Loucy (cell line): ENCODE results near the gene TMEM17.

Source experiments
- H2AFZ ChIP-seq: fragments of 200-600 bp; sonication (generic); 2 replicates; pipeline ENCODE4 v1.6.0; 2016; ENCODE audit warnings: antibody characterized with exemption, mild to moderate bottlenecking, low read length, moderate library complexity
- H3F3A ChIP-seq: fragments of 200-600 bp; 2 replicates; pipeline ENCODE4 v1.6.0; 2016; ENCODE audit warnings: antibody characterized with exemption, low read depth, mild to moderate bottlenecking
- H3K27me3 ChIP-seq: fragments of 200-600 bp; sonication (generic); 2 replicates; pipeline ENCODE4 v1.6.1; 2014; ENCODE audit warnings: low read length, mild to moderate bottlenecking; ENCODE audit not compliant: insufficient read depth, poor library complexity, severe bottlenecking
- H3K36me3 ChIP-seq: fragments of 200-600 bp; sonication (generic); 2 replicates; pipeline ENCODE4 v1.6.1; 2016; ENCODE audit warnings: low read length; ENCODE audit not compliant: insufficient read depth
- H3K4me1 ChIP-seq: fragments of 200-600 bp; sonication (generic); 2 replicates; pipeline ENCODE4 v1.5.1; 2014; ENCODE audit warnings: low read length, mild to moderate bottlenecking; ENCODE audit not compliant: insufficient read depth, poor library complexity, severe bottlenecking
- H3K4me2 ChIP-seq: fragments of 200-600 bp; sonication (generic); 2 replicates; pipeline ENCODE4 v1.6.0; 2014; ENCODE audit warnings: antibody characterized with exemption, low read length, low read depth, mild to moderate bottlenecking; ENCODE audit not compliant: poor library complexity, severe bottlenecking
- H3K4me3 ChIP-seq: fragments of 200-600 bp; sonication (generic); 2 replicates; pipeline ENCODE4 v1.5.1; 2014; ENCODE audit warnings: low read length, mild to moderate bottlenecking, mixed read lengths; ENCODE audit not compliant: poor library complexity, severe bottlenecking
- H3K79me2 ChIP-seq: fragments of 200-600 bp; sonication (generic); 2 replicates; pipeline ENCODE4 v1.6.1; 2014; ENCODE audit warnings: low read length; ENCODE audit not compliant: insufficient read depth
- H3K9ac ChIP-seq: fragments of 200-600 bp; sonication (generic); 2 replicates; pipeline ENCODE4 v1.6.0; 2014; ENCODE audit warnings: mild to moderate bottlenecking, low read depth, low read length, moderate library complexity; ENCODE audit not compliant: poor library complexity, severe bottlenecking
- H3K9me2 ChIP-seq: fragments of 200-600 bp; sonication (generic); replicated peaks from 2 replicates; pipeline ENCODE4 v1.6.1; 2016; ENCODE audit warnings: low read depth, low read length, mixed read lengths
- H3K9me3 ChIP-seq: fragments of 200-600 bp; sonication (generic); 2 replicates; pipeline ENCODE4 v1.6.1; 2014; ENCODE audit warnings: mild to moderate bottlenecking, antibody characterized with exemption, low read length, low read depth; ENCODE audit not compliant: insufficient read depth
- H4K20me1 ChIP-seq: fragments of 200-600 bp; sonication (generic); 2 replicates; pipeline ENCODE4 v1.6.0; 2014; ENCODE audit warnings: antibody characterized with exemption, low read length, mild to moderate bottlenecking; ENCODE audit not compliant: insufficient read depth, poor library complexity, severe bottlenecking
- CTCF ChIP-seq: fragments of 200-600 bp; sonication (generic); conservative IDR thresholded peaks from 2 replicates; pipeline ENCODE4 v1.5.1; 2014; ENCODE audit warnings: mild to moderate bottlenecking, antibody characterized with exemption, low read length
- EZH2phosphoT487 ChIP-seq: fragments of 200-600 bp; IDR thresholded peaks from 2 replicates; pipeline ENCODE4 v1.6.1; 2018; ENCODE audit warnings: antibody characterized with exemption, mild to moderate bottlenecking, moderate library complexity, borderline replicate concordance

Gene TMEM17

GRCh38 chr2:62539606-62540407, 33.8 kb upstream of the TMEM17 start:
- Histone ChIP-seq H3K9me2 (no peaks in the 10 kb centered on the region), H3K4me2 (no peak overlapping the region), H3K4me3 (no peak overlapping the region), H3K27me3 (no peaks in the 10 kb centered on the region), H2AFZ (no peak overlapping the region), H3K9me3 (no peaks in the 10 kb centered on the region), H3K79me2 (no peaks in the 10 kb centered on the region), H3K9ac (no peak overlapping the region), H4K20me1 (no peaks in the 10 kb centered on the region), H3K4me1 (no peaks in the 10 kb centered on the region), H3F3A (no peaks in the 10 kb centered on the region), H3K36me3 (no peaks in the 10 kb centered on the region)
- TF ChIP-seq CTCF (no peak), EZH2phosphoT487 (no peak)

- no peak overlapping the region for H3K4me3 ChIP-seq
- H3K4me2 ChIP-seq = no peak overlapping the region
- H3F3A ChIP-seq = no peaks in the 10 kb centered on the region
- no peaks in the 10 kb centered on the region for H3K9me3 ChIP-seq
- TF ChIP-seq EZH2phosphoT487 = no peak
- TF ChIP-seq CTCF = no peak
- no peak overlapping the region for H2AFZ ChIP-seq
- H3K27me3 ChIP-seq = no peaks in the 10 kb centered on the region
- no peaks in the 10 kb centered on the region for H3K79me2 ChIP-seq
- H3K9me2 ChIP-seq = no peaks in the 10 kb centered on the region
- H3K4me1 ChIP-seq = no peaks in the 10 kb centered on the region
- H3K9ac ChIP-seq = no peak overlapping the region
- H3K36me3 ChIP-seq = no peaks in the 10 kb centered on the region
- no peaks in the 10 kb centered on the region for H4K20me1 ChIP-seq
Observed at GRCh38 chr2:62538756-62539155, 32.8 kb upstream of the TMEM17 start.

GRCh38 chr2:62537814-62538213, 31.8 kb upstream of the TMEM17 start:
- H3K9ac ChIP-seq = no peak overlapping the region
- H3K36me3 ChIP-seq = no peaks in the 10 kb centered on the region
- no peaks in the 10 kb centered on the region for H3F3A ChIP-seq
- no peak overlapping the region for H3K4me2 ChIP-seq
- H3K79me2 ChIP-seq = no peaks in the 10 kb centered on the region
- H3K9me3 ChIP-seq = no peaks in the 10 kb centered on the region
- no peak overlapping the region for H2AFZ ChIP-seq
- H3K9me2 ChIP-seq = no peaks in the 10 kb centered on the region
- TF ChIP-seq CTCF = no peak
- no peak for TF ChIP-seq EZH2phosphoT487
- no peak overlapping the region for H3K4me3 ChIP-seq
- no peaks in the 10 kb centered on the region for H3K4me1 ChIP-seq
- no peaks in the 10 kb centered on the region for H4K20me1 ChIP-seq
- H3K27me3 ChIP-seq = no peaks in the 10 kb centered on the region
